ENCODE data around the gene POMP.

Gene POMP

DNA sequence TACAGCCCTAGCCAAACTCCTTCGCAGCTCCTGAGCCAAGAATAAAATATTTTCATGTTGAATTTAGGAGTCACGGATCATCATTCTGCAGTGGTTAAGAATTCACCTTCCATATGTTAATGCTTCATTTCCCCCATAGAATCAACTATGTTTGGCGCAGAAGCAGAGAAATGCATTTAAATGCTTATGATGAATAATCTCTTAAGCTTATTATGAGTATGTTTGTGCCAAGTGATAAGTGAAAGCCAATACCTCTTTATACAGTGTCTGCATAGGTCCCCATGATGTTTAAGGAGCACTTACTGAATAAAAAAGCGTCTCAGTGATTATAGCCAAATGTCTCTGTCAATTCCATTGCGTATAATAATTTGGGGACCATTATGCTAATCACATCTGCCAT is 32.7 kb upstream of the POMP start:
- DNase-seq (ENCODE audit: low spot score) (no peak), ATAC-seq (ENCODE audit: low read depth) (no peak)
- Histone ChIP-seq H3K4me3 (ENCODE audit: severe bottlenecking) (no peak overlapping the region), H3K4me1 (ENCODE audit: insufficient read depth, poor library complexity, severe bottlenecking) (no peaks in the 10 kb centered on the region), H3K36me3 (ENCODE audit: low read depth) (no peaks in the 10 kb centered on the region), H3K27me3 (ENCODE audit: insufficient read depth, poor library complexity, severe bottlenecking) (no peaks in the 10 kb centered on the region), H3K9me3 (ENCODE audit: severe bottlenecking) (no peaks in the 10 kb centered on the region), H3K27ac (ENCODE audit: poor library complexity, severe bottlenecking) (no peak overlapping the region)
- TF ChIP-seq CTCF (IDR thresholded peaks at IDR 0.05; ENCODE audit: poor library complexity, severe bottlenecking): no peak

GRCh38 chr13:28628241-28628640 is 30.7 kb upstream of the POMP start:
- no peak for ATAC-seq (ENCODE audit: low read depth)
- H3K4me3 ChIP-seq (ENCODE audit: severe bottlenecking): no peak overlapping the region

GRCh38 chr13:28630869-28631268 is 28.1 kb upstream of the POMP start:
- Histone ChIP-seq H3K4me3 (ENCODE audit: severe bottlenecking) (no peak overlapping the region), H3K27ac (ENCODE audit: poor library complexity, severe bottlenecking) (no peak overlapping the region), H3K27me3 (ENCODE audit: insufficient read depth, poor library complexity, severe bottlenecking) (no peaks in the 10 kb centered on the region), H3K36me3 (ENCODE audit: low read depth) (no peaks in the 10 kb centered on the region), H3K4me1 (ENCODE audit: insufficient read depth, poor library complexity, severe bottlenecking) (no peaks in the 10 kb centered on the region), H3K9me3 (ENCODE audit: severe bottlenecking) (no peaks in the 10 kb centered on the region)
- no peak for DNase-seq (ENCODE audit: low spot score)
- no peak for TF ChIP-seq CTCF (IDR thresholded peaks at IDR 0.05; ENCODE audit: poor library complexity, severe bottlenecking)
- no peak for ATAC-seq (ENCODE audit: low read depth)

More at GRCh38 chr13:28628241-28628640, 30.7 kb upstream of the POMP start:
- Histone ChIP-seq H3K27me3 (ENCODE audit: insufficient read depth, poor library complexity, severe bottlenecking) (no peaks in the 10 kb centered on the region), H3K27ac (ENCODE audit: poor library complexity, severe bottlenecking) (no peak overlapping the region), H3K9me3 (ENCODE audit: severe bottlenecking) (no peaks in the 10 kb centered on the region), H3K4me1 (ENCODE audit: insufficient read depth, poor library complexity, severe bottlenecking) (no peaks in the 10 kb centered on the region), H3K36me3 (ENCODE audit: low read depth) (no peaks in the 10 kb centered on the region)
- DNase-seq (ENCODE audit: low spot score): no peak
- TF ChIP-seq CTCF (IDR thresholded peaks at IDR 0.05; ENCODE audit: poor library complexity, severe bottlenecking): no peak

DNA sequence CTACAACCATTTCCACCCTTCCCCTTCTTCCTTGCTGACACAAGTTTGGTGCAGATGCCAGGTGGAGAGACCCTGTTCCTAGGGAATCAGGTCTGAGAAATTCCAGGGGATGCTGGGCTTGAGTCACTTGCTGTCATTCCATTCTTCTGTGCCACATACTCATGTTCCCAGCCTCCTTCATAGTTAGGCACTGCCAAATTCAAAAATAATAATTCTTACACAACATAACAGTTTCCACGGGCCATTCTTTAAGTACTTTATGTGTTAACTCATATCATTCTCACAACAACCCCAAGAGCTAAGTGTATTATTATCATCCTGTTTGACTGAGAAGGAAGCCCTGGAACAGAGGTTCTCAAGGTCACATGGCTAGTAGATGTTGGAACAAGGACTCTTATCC is 27.1 kb upstream of the POMP start:
- Histone ChIP-seq H3K4me1 (ENCODE audit: insufficient read depth, poor library complexity, severe bottlenecking) (no peaks in the 10 kb centered on the region), H3K9me3 (ENCODE audit: severe bottlenecking) (no peaks in the 10 kb centered on the region), H3K27ac (ENCODE audit: poor library complexity, severe bottlenecking) (no peak overlapping the region), H3K4me3 (ENCODE audit: severe bottlenecking) (no peak overlapping the region), H3K27me3 (ENCODE audit: insufficient read depth, poor library complexity, severe bottlenecking) (no peaks in the 10 kb centered on the region), H3K36me3 (ENCODE audit: low read depth) (no peaks in the 10 kb centered on the region)
- ATAC-seq (ENCODE audit: low read depth) (no peak), DNase-seq (ENCODE audit: low spot score) (no peak)
- no peak for TF ChIP-seq CTCF (IDR thresholded peaks at IDR 0.05; ENCODE audit: poor library complexity, severe bottlenecking)

GRCh38 chr13:28636069-28636468 is 22.9 kb upstream of the POMP start:
- Histone ChIP-seq H3K27ac (ENCODE audit: poor library complexity, severe bottlenecking) (no peak overlapping the region), H3K27me3 (ENCODE audit: insufficient read depth, poor library complexity, severe bottlenecking) (no peaks in the 10 kb centered on the region), H3K9me3 (ENCODE audit: severe bottlenecking) (no peaks in the 10 kb centered on the region), H3K36me3 (ENCODE audit: low read depth) (no peaks in the 10 kb centered on the region), H3K4me1 (ENCODE audit: insufficient read depth, poor library complexity, severe bottlenecking) (no peaks in the 10 kb centered on the region), H3K4me3 (ENCODE audit: severe bottlenecking) (no peak overlapping the region)
- DNase-seq (ENCODE audit: low spot score): no peak
- TF ChIP-seq CTCF (IDR thresholded peaks at IDR 0.05; ENCODE audit: poor library complexity, severe bottlenecking): no peak
- no peak for ATAC-seq (ENCODE audit: low read depth)
